ENCODE results near the gene LIM2. TPM values are rescaled to one million over a fixed set of nuclear protein-coding genes. Genes with fewer than 3 reads are reported as not detected.

The LIM2 gene
- total and polyA plus RNA-seq, 9 of the 15 experiments (the other 6 are each of a cell fraction or from before 2014, with no cell fraction given), result 0.07 to 0.45 (median 0.18) TPM; not detected in 4

GRCh38 chr19:51338563-51339312 lies 49.0 kb downstream of the LIM2 start (continued):
- TF ChIP-seq CEBPB (tag; IDR thresholded peaks at IDR 0.05) (peak; percentile 0; the same call in 1 of the 2 replicates), MNT (conservative IDR thresholded peaks at IDR 0.05) (peak; percentile 85 to 88), HMGXB4 (CRISPR knock-in tag; IDR thresholded peaks at IDR 0.05) (0 out of 2 replicates have a peak, but pooled peaks have one; percentile 59), NBN (IDR thresholded peaks at IDR 0.05; ENCODE audit: low read depth) (peak; percentile 54; the same call in 1 of the 2 replicates), ARID1B (IDR thresholded peaks at IDR 0.05) (peak; percentile 61), MAX (CRISPR knock-in tag; IDR thresholded peaks at IDR 0.05) (peak; percentile 82), ZBTB17 (CRISPR knock-in tag; IDR thresholded peaks at IDR 0.05) (no peak), SMARCA4 (IDR thresholded peaks at IDR 0.05) (peak; percentile 43; the same call in 1 of the 2 replicates), DEAF1 (CRISPR knock-in tag; IDR thresholded peaks at IDR 0.05) (peak; percentile 62), L3MBTL2 (IDR thresholded peaks at IDR 0.05) (peak; percentile 94), MIER1 (IDR thresholded peaks at IDR 0.05; ENCODE audit: low read depth) (peak; percentile 65), CREB3L1 (IDR thresholded peaks at IDR 0.05; ENCODE audit: borderline replicate concordance, low read depth) (peak; percentile 79), AFF4 (CRISPR knock-in tag; IDR thresholded peaks at IDR 0.05) (no peak), MTA2 (IDR thresholded peaks at IDR 0.05; ENCODE audit: low read depth) (no peak)
